Measurements from ENCODE around the gene HK1. TPM values are rescaled to one million over a fixed set of nuclear protein-coding genes. Genes with fewer than 3 reads are reported as not detected.
A peak's percentile ranks its signal among the peaks of the same experiment; 100 is the strongest.
"Not testable (repeated sequence)": the region's sequence is repeated elsewhere in the genome, so short reads cannot be mapped to it uniquely, and the experiment has no call there.

The HK1 gene
- polyA plus RNA-seq, 3 donors from 2014 or later = 48.8 to 96.3 (median 72.2) TPM

GRCh38 chr10:69437321-69438259, 159.3 kb downstream of the HK1 start:
- no peaks in the 10 kb centered on the region for H3K36me3 Mint-ChIP-seq
- no peaks in the 10 kb centered on the region for H3K9me3 Mint-ChIP-seq
- H3K4me3 Mint-ChIP-seq = no peak overlapping the region
- DNase-seq = no peak
- no peak overlapping the region for H3K27ac Mint-ChIP-seq
- H3K27me3 Mint-ChIP-seq (ENCODE audit: low read depth in 3 of 3) = peaks cover 0 to 23% (median 2%) of the 10 kb centered on the region in 3 donors
- H3K4me1 Mint-ChIP-seq = no peaks in the 10 kb centered on the region

- peaks cover 0 to 25% (median 2%) of the 10 kb centered on the region in 3 donors for H3K27me3 Mint-ChIP-seq (ENCODE audit: low read depth in 3 of 3)
- no peaks in the 10 kb centered on the region for H3K36me3 Mint-ChIP-seq
- H3K9me3 Mint-ChIP-seq = no peaks in the 10 kb centered on the region
- no peaks in the 10 kb centered on the region for H3K4me1 Mint-ChIP-seq
- H3K4me3 Mint-ChIP-seq = no peak overlapping the region
- no peak overlapping the region for H3K27ac Mint-ChIP-seq
- no peak for DNase-seq
These were observed 160.4 kb downstream of the HK1 start for GRCh38 chr10:69438536-69439349.

- Mint-ChIP-seq H3K4me3 (no peak overlapping the region), H3K27ac (no peak overlapping the region), H3K36me3 (no peaks in the 10 kb centered on the region), H3K4me1 (no peaks in the 10 kb centered on the region), H3K9me3 (no peaks in the 10 kb centered on the region), H3K27me3 (ENCODE audit: low read depth in 3 of 3) (peaks cover 0 to 23% (median 2%) of the 10 kb centered on the region in 3 donors)
- DNase-seq = no peak
These were observed 161.0 kb downstream of the HK1 start for GRCh38 chr10:69439350-69439739.

- Mint-ChIP-seq H3K4me1 (no peaks in the 10 kb centered on the region), H3K27ac (no peak overlapping the region)
These were observed 161.7 kb downstream of the HK1 start for GRCh38 chr10:69439813-69440506.

GRCh38 chr10:69443354-69443753, 165.1 kb downstream of the HK1 start:
- H3K4me3 Mint-ChIP-seq = no peak overlapping the region

More at GRCh38 chr10:69439813-69440506, 161.7 kb downstream of the HK1 start:
- H3K9me3 Mint-ChIP-seq = no peaks in the 10 kb centered on the region
- H3K36me3 Mint-ChIP-seq = no peaks in the 10 kb centered on the region
- no peak overlapping the region for H3K4me3 Mint-ChIP-seq
- no peak for DNase-seq
- peaks cover 0 to 20% (median 2%) of the 10 kb centered on the region in 3 donors for H3K27me3 Mint-ChIP-seq (ENCODE audit: low read depth in 3 of 3)

GRCh38 chr10:69445041-69445440, 166.7 kb downstream of the HK1 start:
- no peaks in the 10 kb centered on the region for H3K36me3 Mint-ChIP-seq

More at GRCh38 chr10:69443354-69443753, 165.1 kb downstream of the HK1 start:
- Mint-ChIP-seq H3K9me3 (no peaks in the 10 kb centered on the region), H3K27me3 (ENCODE audit: low read depth in 3 of 3) (peaks cover 2 to 16% (median 3%) of the 10 kb centered on the region in 3 donors), H3K4me1 (no peaks in the 10 kb centered on the region), H3K36me3 (no peaks in the 10 kb centered on the region), H3K27ac (no peak overlapping the region)
- DNase-seq = no peak

GRCh38 chr10:69446229-69446628, 167.9 kb downstream of the HK1 start:
- no peak for DNase-seq
- H3K27me3 Mint-ChIP-seq (ENCODE audit: low read depth in 3 of 3) = peaks cover 3 to 16% (median 6%) of the 10 kb centered on the region in 3 donors
- no peak overlapping the region for H3K27ac Mint-ChIP-seq
- H3K9me3 Mint-ChIP-seq = no peaks in the 10 kb centered on the region
- peaks cover 5 to 7% of the 10 kb centered on the region in 2 donors for H3K4me1 Mint-ChIP-seq
- H3K4me3 Mint-ChIP-seq = no peak overlapping the region
- no peaks in the 10 kb centered on the region for H3K36me3 Mint-ChIP-seq

More at GRCh38 chr10:69445041-69445440, 166.7 kb downstream of the HK1 start:
- peaks cover 0 to 3% of the 10 kb centered on the region in 2 donors for H3K4me1 Mint-ChIP-seq
- H3K27me3 Mint-ChIP-seq (ENCODE audit: low read depth in 3 of 3) = peaks cover 3 to 14% (median 4%) of the 10 kb centered on the region in 3 donors
- no peak overlapping the region for H3K4me3 Mint-ChIP-seq
- H3K27ac Mint-ChIP-seq = no peak overlapping the region
- DNase-seq = no peak
- no peaks in the 10 kb centered on the region for H3K9me3 Mint-ChIP-seq

GRCh38 chr10:69446650-69447151, 168.4 kb downstream of the HK1 start:
- H3K4me1 Mint-ChIP-seq = peaks cover 5 to 9% of the 10 kb centered on the region in 2 donors
- H3K36me3 Mint-ChIP-seq = no peaks in the 10 kb centered on the region
- no peak for DNase-seq
- no peaks in the 10 kb centered on the region for H3K9me3 Mint-ChIP-seq
- H3K27me3 Mint-ChIP-seq (ENCODE audit: low read depth in 3 of 3) = peaks cover 3 to 13% (median 6%) of the 10 kb centered on the region in 3 donors
- H3K27ac Mint-ChIP-seq = no peak overlapping the region
- no peak overlapping the region for H3K4me3 Mint-ChIP-seq

GRCh38 chr10:69449841-69450240, 171.5 kb downstream of the HK1 start:
- Mint-ChIP-seq H3K27me3 (ENCODE audit: low read depth in 3 of 3) (peaks cover 1 to 14% (median 9%) of the 10 kb centered on the region in 3 donors), H3K36me3 (no peaks in the 10 kb centered on the region), H3K4me3 (peak overlapping the region in 4 of 5 donors; percentile 9 to 52 (median 36)), H3K9me3 (no peaks in the 10 kb centered on the region), H3K4me1 (peaks cover 16 to 17% of the 10 kb centered on the region in 2 donors), H3K27ac (peak overlapping the region in 1 of 6 donors; percentile 53)
- DNase-seq = peak in 2 of 3 donors; percentile 5 to 15

GRCh38 chr10:69450395-69450794, 172.1 kb downstream of the HK1 start:
- DNase-seq, H3K36me3 Mint-ChIP-seq, H3K27ac Mint-ChIP-seq, H3K9me3 Mint-ChIP-seq: not testable (repeated sequence)
- peaks cover 1 to 12% (median 9%) of the 10 kb centered on the region in 3 donors for H3K27me3 Mint-ChIP-seq (ENCODE audit: low read depth in 3 of 3)
- peaks cover 16 to 17% of the 10 kb centered on the region in 2 donors for H3K4me1 Mint-ChIP-seq
- peak overlapping the region in 2 of 5 donors; percentile 48 to 78 for H3K4me3 Mint-ChIP-seq

- H3K27ac Mint-ChIP-seq = peak within 1 kb of the TSS in 1 of 6 donors; percentile 20
- no peaks in the 10 kb centered on the region for H3K36me3 Mint-ChIP-seq
- peak; percentile 44 to 71 (median 52) for DNase-seq
- no peaks in the 10 kb centered on the region for H3K9me3 Mint-ChIP-seq
- peak within 1 kb of the TSS; percentile 72 to 82 (median 79) for H3K4me3 Mint-ChIP-seq
- H3K27me3 Mint-ChIP-seq (ENCODE audit: low read depth in 3 of 3) = peaks cover 0 to 12% (median 9%) of the 10 kb centered on the region in 3 donors
- H3K4me1 Mint-ChIP-seq = peaks cover 16 to 17% of the 10 kb centered on the region in 2 donors
These were observed 173.0 kb downstream of the HK1 start, which contains the start of gene TSPAN15 for GRCh38 chr10:69451209-69451783. TSS of gene TSPAN15 (plus strand) at chr10:69451465. CDS start at chr10:69451595, 130 bp downstream.
